ENCODE results near the gene ZFP36L1. TPM values are rescaled to one million over a fixed set of nuclear protein-coding genes. Genes with fewer than 3 reads are reported as not detected.
A peak's percentile ranks its signal among the peaks of the same experiment; 100 is the strongest.

The ZFP36L1 gene
- total RNA-seq, 2 donors from 2014 or later = 97.0 to 123 TPM

DNA sequence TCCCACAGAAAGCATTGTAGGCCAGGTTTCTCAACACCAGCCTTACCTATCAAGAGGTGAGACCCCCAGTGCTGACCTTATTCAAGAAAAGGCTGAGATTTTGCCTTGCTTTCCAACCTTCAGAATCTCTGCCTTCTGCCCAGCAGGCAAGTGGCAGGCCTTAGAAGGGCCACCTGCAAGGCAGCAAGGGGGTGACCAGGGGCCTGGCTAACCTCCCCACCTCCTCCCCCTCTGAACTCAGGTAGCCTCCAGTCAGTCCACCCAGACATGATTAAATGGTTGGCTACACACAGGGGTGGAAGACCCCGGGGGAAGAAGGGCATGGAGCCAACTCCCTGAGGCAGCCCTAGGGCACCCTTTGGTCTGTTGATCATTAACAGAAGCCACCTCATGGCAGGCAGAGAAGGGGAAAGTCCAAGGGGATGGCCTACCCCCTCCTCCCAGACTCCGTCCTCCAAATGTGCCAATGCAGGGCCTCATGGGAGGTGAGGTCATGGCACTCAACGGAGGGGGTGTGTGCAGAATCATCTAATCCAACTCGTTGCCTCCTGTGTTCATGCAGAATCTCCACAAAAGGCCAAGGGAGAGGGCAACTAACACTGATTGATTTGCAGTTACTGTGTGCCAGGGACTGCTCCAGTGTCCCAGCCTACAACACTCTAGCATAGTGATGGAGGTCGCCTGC is 8.5 kb downstream of the ZFP36L1 start:
- Histone ChIP-seq H3K9me3 (no peaks in the 10 kb centered on the region), H3K27ac (peak overlapping the region; percentile 100), H3K4me1 (peaks cover 24% of the 10 kb centered on the region), H3K27me3 (no peaks in the 10 kb centered on the region), H3K9ac (ENCODE audit: low read depth in 2 of 2, low read length in 2 of 2) (peak overlapping the region; percentile 28 to 78), H3K36me3 (no peaks in the 10 kb centered on the region), H3K4me3 (no peak overlapping the region)
- peak; percentile 91 for DNase-seq
- intact Hi-C loops (cut with DNase I) = loop anchor here (10.0 kb wide), 1 partner anchor 540 kb away; no protein-coding TSS in a partner anchor
- TF ChIP-seq, protein P1, sequence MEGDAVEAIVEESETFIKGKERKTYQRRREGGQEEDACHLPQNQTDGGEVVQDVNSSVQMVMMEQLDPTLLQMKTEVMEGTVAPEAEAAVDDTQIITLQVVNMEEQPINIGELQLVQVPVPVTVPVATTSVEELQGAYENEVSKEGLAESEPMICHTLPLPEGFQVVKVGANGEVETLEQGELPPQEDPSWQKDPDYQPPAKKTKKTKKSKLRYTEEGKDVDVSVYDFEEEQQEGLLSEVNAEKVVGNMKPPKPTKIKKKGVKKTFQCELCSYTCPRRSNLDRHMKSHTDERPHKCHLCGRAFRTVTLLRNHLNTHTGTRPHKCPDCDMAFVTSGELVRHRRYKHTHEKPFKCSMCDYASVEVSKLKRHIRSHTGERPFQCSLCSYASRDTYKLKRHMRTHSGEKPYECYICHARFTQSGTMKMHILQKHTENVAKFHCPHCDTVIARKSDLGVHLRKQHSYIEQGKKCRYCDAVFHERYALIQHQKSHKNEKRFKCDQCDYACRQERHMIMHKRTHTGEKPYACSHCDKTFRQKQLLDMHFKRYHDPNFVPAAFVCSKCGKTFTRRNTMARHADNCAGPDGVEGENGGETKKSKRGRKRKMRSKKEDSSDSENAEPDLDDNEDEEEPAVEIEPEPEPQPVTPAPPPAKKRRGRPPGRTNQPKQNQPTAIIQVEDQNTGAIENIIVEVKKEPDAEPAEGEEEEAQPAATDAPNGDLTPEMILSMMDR (IDR thresholded peaks at IDR 0.05) = no peak

DNA sequence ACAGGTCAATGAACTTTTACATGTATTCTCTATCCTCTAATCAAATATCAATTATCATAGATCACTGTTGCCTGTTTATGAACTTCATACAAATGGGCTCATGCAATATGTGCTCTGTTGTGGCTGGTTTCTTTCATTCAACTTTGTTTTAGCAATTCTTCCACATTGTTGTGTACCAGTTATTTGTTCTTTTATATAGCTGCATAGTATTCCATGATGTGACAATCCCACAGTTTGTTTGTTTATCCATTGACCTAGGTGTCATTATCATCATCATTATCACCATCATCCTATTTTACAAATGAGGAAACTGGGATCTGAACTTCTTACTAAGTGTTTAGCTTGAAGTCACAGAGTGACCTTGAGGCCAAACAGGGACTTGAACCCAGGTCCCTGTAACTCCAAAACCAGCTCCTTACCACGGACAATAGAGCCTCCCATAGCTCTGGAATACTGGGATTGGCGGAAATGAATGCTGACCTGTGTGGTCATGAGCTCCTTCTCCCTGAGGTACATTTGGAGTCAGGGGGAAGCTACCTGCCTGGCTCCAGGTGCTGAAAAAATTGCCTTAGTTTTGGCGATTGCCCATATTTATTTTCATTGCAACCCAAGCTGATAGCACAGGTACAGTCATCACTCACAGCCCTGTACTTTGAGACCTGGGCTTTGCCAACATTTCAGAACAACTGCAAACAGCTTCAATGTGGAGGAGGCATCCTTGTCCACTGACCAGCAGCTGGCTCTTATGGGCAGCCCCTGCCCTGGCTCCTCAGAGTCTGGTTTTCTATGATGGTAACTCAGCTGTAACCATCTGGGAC is 9.2 kb downstream of the ZFP36L1 start:
- DNase-seq = peak; percentile 74
- Histone ChIP-seq H3K36me3 (no peaks in the 10 kb centered on the region), H3K27me3 (no peaks in the 10 kb centered on the region), H3K27ac (peak overlapping the region; percentile 100), H3K9me3 (no peaks in the 10 kb centered on the region), H3K9ac (ENCODE audit: low read depth in 2 of 2, low read length in 2 of 2) (peak overlapping the region; percentile 28 to 78), H3K4me3 (no peak overlapping the region), H3K4me1 (peaks cover 24% of the 10 kb centered on the region)
- TF ChIP-seq, protein P1 (IDR thresholded peaks at IDR 0.05) = no peak
- intact Hi-C loops (cut with DNase I) = loop anchor here (10.0 kb wide), 1 partner anchor 539 kb away; no protein-coding TSS in a partner anchor

GRCh38 chr14:68782091-68782981 is 10.5 kb downstream of the ZFP36L1 start:
- H3K4me1 ChIP-seq = peaks cover 24% of the 10 kb centered on the region
- H3K9me3 ChIP-seq = no peaks in the 10 kb centered on the region
- intact Hi-C loops (cut with DNase I) = loop anchor here (10.0 kb wide), 1 partner anchor 538 kb away; no protein-coding TSS in a partner anchor
- peak overlapping the region in 1 of 2 donors; percentile 69 for H3K9ac ChIP-seq (ENCODE audit: low read depth in 2 of 2, low read length in 2 of 2)
- H3K36me3 ChIP-seq = no peaks in the 10 kb centered on the region
- no peaks in the 10 kb centered on the region for H3K27me3 ChIP-seq
- TF ChIP-seq, protein P1 (IDR thresholded peaks at IDR 0.05) = no peak
- H3K27ac ChIP-seq = peak overlapping the region; percentile 82
- no peak for DNase-seq
- H3K4me3 ChIP-seq = no peak overlapping the region

- peak; percentile 72 for DNase-seq
- no peak overlapping the region for H3K4me3 ChIP-seq
- peak overlapping the region; percentile 82 for H3K27ac ChIP-seq
- intact Hi-C loops (cut with DNase I) = loop anchor here (10.0 kb wide), 1 partner anchor 537 kb away; no protein-coding TSS in a partner anchor
- H3K4me1 ChIP-seq = peaks cover 24% of the 10 kb centered on the region
- no peaks in the 10 kb centered on the region for H3K9me3 ChIP-seq
- peak overlapping the region in 1 of 2 donors; percentile 70 for H3K9ac ChIP-seq (ENCODE audit: low read depth in 2 of 2, low read length in 2 of 2)
- H3K27me3 ChIP-seq = no peaks in the 10 kb centered on the region
- TF ChIP-seq, protein P1 (IDR thresholded peaks at IDR 0.05) = no peak
- H3K36me3 ChIP-seq = no peaks in the 10 kb centered on the region
Measured at GRCh38 chr14:68781161-68782021, 11.5 kb downstream of the ZFP36L1 start.

All from colonic mucosa (tissue), 4 donors.